Measurements from ENCODE around the gene CLK2.
A peak's percentile ranks its signal among the peaks of the same experiment; 100 is the strongest.

The CLK2 gene

DNA sequence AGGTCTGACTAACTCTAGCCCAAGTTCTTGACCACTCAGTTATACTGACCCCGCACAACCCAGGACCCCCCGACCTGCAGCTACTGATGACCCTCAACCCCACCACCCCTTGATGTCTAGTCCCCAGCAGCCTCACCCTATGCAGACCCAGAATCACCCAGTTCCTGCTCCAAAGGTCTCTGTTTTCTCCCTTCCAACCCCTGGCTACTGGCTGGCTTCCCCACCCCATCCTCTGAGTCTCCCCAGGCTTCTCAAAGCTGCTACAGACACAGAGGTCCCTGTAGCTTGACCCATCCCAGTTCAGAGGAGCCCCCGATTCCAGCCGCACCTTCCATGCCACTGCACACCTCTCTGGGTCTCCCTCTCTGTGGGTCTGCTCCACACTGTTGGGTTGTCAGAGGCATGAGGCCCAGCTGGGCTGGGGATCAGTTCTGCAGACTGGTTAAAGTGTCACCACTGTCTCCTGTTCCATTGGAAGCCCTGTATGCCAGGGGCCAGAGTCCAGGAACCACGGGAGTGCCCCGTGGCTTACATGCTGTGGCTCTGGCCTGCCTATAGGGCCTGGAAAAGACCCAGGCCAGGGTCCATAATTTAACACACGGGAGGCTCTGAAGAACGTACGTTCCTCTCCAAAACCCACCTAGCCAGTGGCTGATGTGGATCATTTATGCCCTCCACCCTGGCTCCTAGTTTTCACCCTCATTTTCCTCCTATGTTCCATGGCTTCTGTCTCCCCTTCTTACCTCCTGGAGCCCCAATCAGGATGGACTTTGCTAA, 27.4 kb upstream of the CLK2 start:
- H3K27ac Mint-ChIP-seq, result peak overlapping the region in 2 of 3 experiments; percentile 59 to 63
- no peaks in the 10 kb centered on the region for H3K36me3 Mint-ChIP-seq (ENCODE audit: low read depth)
- peaks cover 22% of the 10 kb centered on the region for H3K27me3 Mint-ChIP-seq (ENCODE audit: low read depth)
- H3K4me3 Mint-ChIP-seq, result no peak overlapping the region
- no peak for TF ChIP-seq CTCF (IDR thresholded peaks at IDR 0.05; ENCODE audit: unreplicated experiment in 3 of 3)
- peaks cover 18% of the 10 kb centered on the region for H3K4me1 Mint-ChIP-seq
- peaks cover 3% of the 10 kb centered on the region for H3K9me3 Mint-ChIP-seq

- no peak for TF ChIP-seq CTCF (IDR thresholded peaks at IDR 0.05; ENCODE audit: unreplicated experiment in 3 of 3)
- Mint-ChIP-seq H3K27ac (no peak overlapping the region), H3K27me3 (ENCODE audit: low read depth) (peaks cover 28% of the 10 kb centered on the region), H3K36me3 (ENCODE audit: low read depth) (no peaks in the 10 kb centered on the region), H3K4me1 (peaks cover 14% of the 10 kb centered on the region), H3K4me3 (no peak overlapping the region), H3K9me3 (peaks cover 3% of the 10 kb centered on the region)
These were observed 26.7 kb upstream of the CLK2 start for GRCh38 chr1:155300024-155300423.

DNA sequence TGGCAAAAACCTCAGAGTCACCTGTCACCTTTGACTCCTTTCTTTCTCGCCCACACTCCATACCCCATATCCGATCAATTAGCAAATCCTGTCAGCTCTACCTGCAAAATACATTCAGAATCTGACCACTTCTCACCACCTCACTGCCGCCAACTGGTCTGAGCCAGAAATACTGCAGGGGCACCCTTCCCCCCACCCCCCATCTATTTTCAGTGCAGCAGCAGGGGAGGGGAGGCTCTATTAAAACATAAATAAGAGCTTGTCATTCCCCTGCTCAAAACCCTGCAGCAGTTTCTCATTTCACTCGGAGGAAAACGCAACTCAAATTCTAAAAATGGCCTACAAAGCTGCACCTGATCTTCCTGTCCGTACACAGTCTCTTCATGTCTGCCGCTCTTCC, 24.1 kb upstream of the CLK2 start:
- Mint-ChIP-seq H3K27ac (no peak overlapping the region), H3K27me3 (ENCODE audit: low read depth) (peaks cover 44% of the 10 kb centered on the region), H3K4me3 (peak overlapping the region in 1 of 3 experiments; percentile 10), H3K4me1 (peaks cover 13% of the 10 kb centered on the region), H3K36me3 (ENCODE audit: low read depth) (no peaks in the 10 kb centered on the region), H3K9me3 (peaks cover 3% of the 10 kb centered on the region)
- TF ChIP-seq CTCF (IDR thresholded peaks at IDR 0.05; ENCODE audit: unreplicated experiment in 3 of 3), result no peak

GRCh38 chr1:155296661-155297060, 23.4 kb upstream of the CLK2 start:
- peaks cover 52% of the 10 kb centered on the region for H3K27me3 Mint-ChIP-seq (ENCODE audit: low read depth)
- peaks cover 3% of the 10 kb centered on the region for H3K9me3 Mint-ChIP-seq
- no peak overlapping the region for H3K27ac Mint-ChIP-seq
- H3K36me3 Mint-ChIP-seq (ENCODE audit: low read depth), result no peaks in the 10 kb centered on the region
- no peak overlapping the region for H3K4me3 Mint-ChIP-seq
- no peak for TF ChIP-seq CTCF (IDR thresholded peaks at IDR 0.05; ENCODE audit: unreplicated experiment in 3 of 3)
- H3K4me1 Mint-ChIP-seq, result peaks cover 13% of the 10 kb centered on the region

- H3K27me3 Mint-ChIP-seq (ENCODE audit: low read depth), result peaks cover 56% of the 10 kb centered on the region
- peaks cover 13% of the 10 kb centered on the region for H3K4me1 Mint-ChIP-seq
- no peaks in the 10 kb centered on the region for H3K36me3 Mint-ChIP-seq (ENCODE audit: low read depth)
- H3K27ac Mint-ChIP-seq, result no peak overlapping the region
- no peak for TF ChIP-seq CTCF (IDR thresholded peaks at IDR 0.05; ENCODE audit: unreplicated experiment in 3 of 3)
- H3K4me3 Mint-ChIP-seq, result no peak overlapping the region
- peaks cover 3% of the 10 kb centered on the region for H3K9me3 Mint-ChIP-seq
These were observed 22.6 kb upstream of the CLK2 start for GRCh38 chr1:155295942-155296267.

Measured in nephron (organoid).